Endothelial cell of umbilical vein (primary cell): ENCODE data around the gene F2RL2. TPM values are rescaled to one million over a fixed set of nuclear protein-coding genes. Genes with fewer than 3 reads are reported as not detected.

Experiments used
- BruUV-seq: library from RNA; stranded (reverse); fragments of 400-500 nt; replicated peaks from 2 replicates; lab custom pipeline; 2021; lab: Mats Ljungman, UMichigan
- CTCF ChIA-PET: fragments of 300-600, 350-600 bp; sonication (Branson Sonifier 250); formaldehyde crosslinking; loops from one replicate; lab custom pipeline; 2021; ENCODE audit warnings: antibody characterized with exemption, inconsistent platforms; lab: Charles Lee
- POLR2A ChIA-PET: fragments of 300-600, 350-600 bp; sonication (Branson Sonifier 250); formaldehyde crosslinking; loops from one replicate; lab custom pipeline; 2021; ENCODE audit warnings: antibody characterized with exemption, inconsistent platforms; lab: Charles Lee
- DNase-seq: peaks from one replicate; pipeline ENCODE4 v3.0.0-alpha.2; 2011; ENCODE audit warnings: low read depth, low spot score
- FAIRE-seq: peaks from 2 replicates; lab custom pipeline; 2011; peaks lifted over from hg19 to GRCh38; lab: Jason Lieb, UNC
- H2AFZ ChIP-seq: 2 replicates; pipeline ENCODE4 v1.6.0; 2012; ENCODE audit warnings: low read depth, low read length, control low read depth, inconsistent platforms
- H3K27ac ChIP-seq: 2 replicates; pipeline ENCODE4 v1.5.1; 2011; ENCODE audit warnings: low read depth, mild to moderate bottlenecking, control low read depth, low read length, moderate library complexity; ENCODE audit not compliant: insufficient read depth
- H3K27me3 ChIP-seq, 2 experiments: 2 replicates each; pipeline versions ENCODE4 v1.6.0 to v1.6.1; 2011; ENCODE audit warnings: low read length in 2 of 2, mixed read lengths in 1 of 2; ENCODE audit not compliant: control insufficient read depth in 2 of 2, insufficient read depth in 2 of 2
- H3K36me3 ChIP-seq, 2 experiments: 2 replicates in 1 of 2; 3 replicates in 1 of 2; pipeline ENCODE4 v1.5.1; 2011; ENCODE audit warnings: low read length in 2 of 2, mild to moderate bottlenecking in 1 of 2, moderate library complexity in 1 of 2; ENCODE audit not compliant: control insufficient read depth in 2 of 2, insufficient read depth in 2 of 2; ENCODE audit errors: extremely low read depth in 1 of 2
- H3K4me1 ChIP-seq: 3 replicates; pipeline ENCODE4 v1.5.1; 2011; ENCODE audit warnings: mild to moderate bottlenecking, low read length; ENCODE audit not compliant: control insufficient read depth, insufficient read depth; ENCODE audit errors: extremely low read depth
- H3K4me2 ChIP-seq: 2 replicates; pipeline ENCODE4 v1.6.1; 2011; ENCODE audit warnings: low read length, control low read depth, mixed read lengths; ENCODE audit not compliant: insufficient read depth
- H3K4me3 ChIP-seq, 3 experiments: fragments of 200-600 bp in 1 of 3; sonication (generic), shearing (Covaris generic) in 1 of 3; replicated peaks in 1 of 3; 2 replicates each; pipeline ENCODE4 v1.5.1; 2011 to 2016; ENCODE audit warnings: control low read depth in 3 of 3, low read length in 3 of 3, mild to moderate bottlenecking in 2 of 3, inconsistent platforms in 1 of 3, low read depth in 1 of 3, moderate library complexity in 1 of 3; ENCODE audit not compliant: insufficient read depth in 1 of 3
- H3K79me2 ChIP-seq: 2 replicates; pipeline ENCODE4 v1.6.0; 2012; ENCODE audit warnings: low read length, inconsistent platforms; ENCODE audit not compliant: control insufficient read depth, insufficient read depth
- H3K9ac ChIP-seq: replicated peaks from 2 replicates; pipeline ENCODE3; 2011; ENCODE audit warnings: low read length, control low read depth; ENCODE audit not compliant: insufficient read depth; ENCODE audit errors: extremely low read depth
- H3K9me1 ChIP-seq: replicated peaks from 3 replicates; pipeline ENCODE4 v1.6.0; 2011; ENCODE audit warnings: mild to moderate bottlenecking, low read length; ENCODE audit not compliant: control insufficient read depth, insufficient read depth; ENCODE audit errors: extremely low read depth
- H3K9me3 ChIP-seq: replicated peaks from 2 replicates; pipeline ENCODE4 v1.5.1; 2012; ENCODE audit warnings: low read length, inconsistent platforms; ENCODE audit not compliant: control insufficient read depth, insufficient read depth
- H4K20me1 ChIP-seq: replicated peaks from 2 replicates; pipeline ENCODE3; 2011; ENCODE audit warnings: mild to moderate bottlenecking, low read length; ENCODE audit not compliant: control insufficient read depth, insufficient read depth; ENCODE audit errors: extremely low read depth
- CTCF ChIP-seq, 2 donors: IDR thresholded peaks; 1 replicate in 1 of 2; 2 replicates in 1 of 2; pipeline ENCODE4 v1.5.1; 2011; ENCODE audit warnings: low read length in 2 of 2, mild to moderate bottlenecking in 2 of 2, moderate library complexity in 2 of 2, control low read depth in 1 of 2, inconsistent platforms in 1 of 2, low read depth in 1 of 2; ENCODE audit not compliant: insufficient read depth in 1 of 2; ENCODE audit errors: extremely low read depth in 1 of 2
- EZH2 ChIP-seq: IDR thresholded peaks from 2 replicates; pipeline ENCODE4 v1.6.1; 2012; ENCODE audit warnings: borderline replicate concordance, low read depth, mild to moderate bottlenecking, moderate library complexity, low read length, inconsistent platforms; ENCODE audit not compliant: severe bottlenecking
- GATA2 ChIP-seq: IDR thresholded peaks from 2 replicates; pipeline ENCODE4 v1.7.0; 2011; ENCODE audit warnings: low read depth, mild to moderate bottlenecking, moderate library complexity, mixed read lengths, low read length; ENCODE audit not compliant: insufficient read length, insufficient read depth
- JUN ChIP-seq: IDR thresholded peaks from 2 replicates; pipeline ENCODE4 v1.6.1; 2011; ENCODE audit warnings: borderline replicate concordance, low read depth; ENCODE audit not compliant: insufficient read length, insufficient read depth
- MAX ChIP-seq: IDR thresholded peaks from 2 replicates; pipeline ENCODE4 v1.6.1; 2011; ENCODE audit not compliant: insufficient read depth, insufficient read length
- MYC ChIP-seq: IDR thresholded peaks from one replicate; pipeline ENCODE4 v1.6.1; 2011; ENCODE audit warnings: mild to moderate bottlenecking, low read depth, low read length
- POLR2A ChIP-seq: IDR thresholded peaks from 2 replicates; pipeline ENCODE4 v1.6.1; 2012; ENCODE audit warnings: low read depth, mild to moderate bottlenecking, control low read depth, low read length
- POLR2AphosphoS5 ChIP-seq: IDR thresholded peaks from 2 replicates; pipeline ENCODE4 v1.6.1; 2012; ENCODE audit warnings: low read depth, mild to moderate bottlenecking, control low read depth, low read length, moderate library complexity; ENCODE audit not compliant: insufficient read depth
- dilution Hi-C: fragments of 300-500 bp; cut with MboI; formaldehyde crosslinking; loops from one replicate; pipeline ENCODE4 v1.15.0; 2019; ENCODE audit warnings: low sequenced_read_pairs; ENCODE audit not compliant: extremely low pct_ligation_motif_present
- intact Hi-C: fragments of 100-400 bp; cut with micrococcal nuclease; formaldehyde crosslinking; loops from one replicate; pipeline ENCODE4 v1.10.0; 2022
- polyA plus RNA-seq, 4 experiments: library from polyadenylated mRNA; depleted of rRNA in 3 of 4; stranded (reverse) in 3 of 4; unstranded in 1 of 4; fragments of >200 nt; gene quantifications; 2 replicates each; pipeline versions ENCODE4 v1.2.1 to v1.2.3, GENCODE V29; 2011 to 2012; ENCODE audit warnings: missing spikeins in 1 of 4
- total RNA-seq: library from RNA; stranded (reverse); gene quantifications from 2 replicates; pipeline ENCODE4 v1.2.3, GENCODE V29; 2021

Gene F2RL2
- total and polyA plus RNA-seq, 2 donors (not counting 3 experiments of a cell fraction or from before 2014, with no cell fraction given), result 19.8 to 33.3 TPM

GRCh38 chr5:76610196-76610595 lies 13.0 kb downstream of the F2RL2 start:
- intact Hi-C loops (no loop called here), dilution Hi-C loops (no loop called here)
- Histone ChIP-seq H3K4me3 (no peak overlapping the region), H3K9me3 (no peaks in the 10 kb centered on the region), H2AFZ (no peak overlapping the region), H3K9ac (no peak overlapping the region), H3K79me2 (no peaks in the 10 kb centered on the region), H3K27ac (no peak overlapping the region), H3K9me1 (no peaks in the 10 kb centered on the region), H3K4me2 (no peak overlapping the region), H4K20me1 (no peaks in the 10 kb centered on the region), H3K27me3 (no peaks in the 10 kb centered on the region), H3K36me3 (no peaks in the 10 kb centered on the region), H3K4me1 (no peaks in the 10 kb centered on the region)
- CTCF ChIA-PET, result interaction anchor here (1.4 to 4.9 kb wide), 5 partner anchors 9 to 164 kb away, joined by 4 to 46 read pairs (median 8); partner anchors contain the start of gene F2R
- FAIRE-seq (no peak), DNase-seq (no peak)
- POLR2A ChIA-PET, result no interaction called here
- TF ChIP-seq GATA2, result no peak
- TF ChIP-seq EZH2, result no peak
- no peak for TF ChIP-seq CTCF (IDR thresholded peaks at IDR 0.05; ENCODE audit: extremely low read depth in 1 of 2, insufficient read depth in 1 of 2, low read depth in 1 of 2, low read length in 2 of 2)
- no peak for TF ChIP-seq MYC
- TF ChIP-seq POLR2A, result no peak
- TF ChIP-seq JUN, result no peak
- no peak for TF ChIP-seq POLR2AphosphoS5
- TF ChIP-seq MAX, result no peak
- no TSS peak for BruUV-seq
